ENCODE results near the gene FAM200B. TPM values are rescaled to one million over a fixed set of nuclear protein-coding genes. Genes with fewer than 3 reads are reported as not detected.
A peak's percentile ranks its signal among the peaks of the same experiment; 100 is the strongest.

The FAM200B gene
- total RNA-seq, 1 experiment from 2014 or later, result 22.6 TPM

- Mint-ChIP-seq H3K27ac (ENCODE audit: unreplicated experiment) (no peak overlapping the region), H3K27me3 (ENCODE audit: unreplicated experiment) (no peaks in the 10 kb centered on the region), H3K4me3 (ENCODE audit: low read depth, unreplicated experiment) (no peak overlapping the region), H3K4me1 (ENCODE audit: low read depth, unreplicated experiment) (peaks cover 3% of the 10 kb centered on the region), H3K9me3 (ENCODE audit: low read depth, unreplicated experiment) (no peaks in the 10 kb centered on the region), H3K36me3 (ENCODE audit: insufficient read depth, unreplicated experiment) (peaks cover 13% of the 10 kb centered on the region)
- DNase-seq, result no peak
- no peak for TF ChIP-seq CTCF (IDR thresholded peaks at IDR 0.05; ENCODE audit: unreplicated experiment)
- intact Hi-C loops (cut with micrococcal nuclease; ENCODE audit: unreplicated experiment), result no loop called here
- BruUV-seq (replicated peaks), result no TSS peak
- CTCF ChIA-PET, result no interaction called here
Measured at GRCh38 chr4:15659768-15660570, 21.7 kb upstream of the FAM200B start.

DNA sequence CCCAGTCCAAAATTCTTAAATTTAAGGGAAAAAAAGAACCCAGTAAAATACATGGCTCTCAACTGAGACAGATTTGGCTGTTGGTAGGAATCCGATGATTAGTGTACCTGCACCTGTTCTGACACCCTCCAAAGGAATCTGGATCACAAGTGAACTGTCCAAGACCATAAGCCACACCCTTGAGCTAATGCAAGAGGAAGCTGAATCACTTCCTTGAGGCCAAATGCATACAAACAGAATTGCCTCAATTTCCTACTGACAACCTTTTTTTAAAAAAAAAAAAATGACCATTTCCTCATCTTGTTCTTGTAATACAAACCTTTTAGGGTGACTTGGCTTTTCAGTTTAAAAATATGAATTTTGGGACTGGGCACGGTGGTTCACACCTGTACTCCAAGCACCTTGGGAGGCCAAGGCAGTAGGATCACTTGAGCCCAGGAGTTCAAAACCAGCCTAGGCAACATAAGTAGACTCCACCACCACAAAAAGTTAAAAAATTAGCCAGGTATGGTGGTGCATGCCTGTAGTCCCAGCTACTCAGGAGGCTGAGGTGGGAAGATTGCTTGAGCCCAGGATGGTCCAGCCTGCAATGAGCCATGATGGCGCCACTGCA is 15.8 kb upstream of the FAM200B start:
- CTCF ChIA-PET, result interaction anchor here (0.6 kb wide), 1 partner anchor 29 kb away, joined by 3 read pairs; no protein-coding TSS in a partner anchor
- peak; percentile 51 for DNase-seq
- H3K27ac Mint-ChIP-seq (ENCODE audit: unreplicated experiment), result peak overlapping the region; percentile 69

GRCh38 chr4:15667006-15667405 is 14.6 kb upstream of the FAM200B start:
- H3K36me3 Mint-ChIP-seq (ENCODE audit: insufficient read depth, unreplicated experiment), result no peaks in the 10 kb centered on the region
- BruUV-seq (replicated peaks), result no TSS peak
- intact Hi-C loops (cut with micrococcal nuclease; ENCODE audit: unreplicated experiment), result no loop called here
- H3K27me3 Mint-ChIP-seq (ENCODE audit: unreplicated experiment), result no peaks in the 10 kb centered on the region
- peaks cover 17% of the 10 kb centered on the region for H3K4me1 Mint-ChIP-seq (ENCODE audit: low read depth, unreplicated experiment)
- no peak for TF ChIP-seq CTCF (IDR thresholded peaks at IDR 0.05; ENCODE audit: unreplicated experiment)
- no peak for DNase-seq
- H3K27ac Mint-ChIP-seq (ENCODE audit: unreplicated experiment), result no peak overlapping the region
- CTCF ChIA-PET, result interaction anchor here (0.9 kb wide), 1 partner anchor 11 kb away, joined by 3 read pairs; no protein-coding TSS in a partner anchor
- H3K4me3 Mint-ChIP-seq (ENCODE audit: low read depth, unreplicated experiment), result no peak overlapping the region
- H3K9me3 Mint-ChIP-seq (ENCODE audit: low read depth, unreplicated experiment), result no peaks in the 10 kb centered on the region

More for the DNA sequence above, 15.8 kb upstream of the FAM200B start:
- intact Hi-C loops (cut with micrococcal nuclease; ENCODE audit: unreplicated experiment), result loop anchor here (1.0 kb wide), 1 partner anchor 11 kb away; no protein-coding TSS in a partner anchor
- Mint-ChIP-seq H3K9me3 (ENCODE audit: low read depth, unreplicated experiment) (no peaks in the 10 kb centered on the region), H3K27me3 (ENCODE audit: unreplicated experiment) (no peaks in the 10 kb centered on the region), H3K4me3 (ENCODE audit: low read depth, unreplicated experiment) (no peak overlapping the region), H3K4me1 (ENCODE audit: low read depth, unreplicated experiment) (peaks cover 17% of the 10 kb centered on the region), H3K36me3 (ENCODE audit: insufficient read depth, unreplicated experiment) (no peaks in the 10 kb centered on the region)
- no peak for TF ChIP-seq CTCF (IDR thresholded peaks at IDR 0.05; ENCODE audit: unreplicated experiment)
- no TSS peak for BruUV-seq (replicated peaks)

GRCh38 chr4:15668566-15669435 is 12.8 kb upstream of the FAM200B start:
- Mint-ChIP-seq H3K27me3 (ENCODE audit: unreplicated experiment) (no peaks in the 10 kb centered on the region), H3K27ac (ENCODE audit: unreplicated experiment) (no peak overlapping the region), H3K9me3 (ENCODE audit: low read depth, unreplicated experiment) (no peaks in the 10 kb centered on the region), H3K36me3 (ENCODE audit: insufficient read depth, unreplicated experiment) (no peaks in the 10 kb centered on the region), H3K4me3 (ENCODE audit: low read depth, unreplicated experiment) (no peak overlapping the region), H3K4me1 (ENCODE audit: low read depth, unreplicated experiment) (peaks cover 17% of the 10 kb centered on the region)
- no peak for TF ChIP-seq CTCF (IDR thresholded peaks at IDR 0.05; ENCODE audit: unreplicated experiment)
- CTCF ChIA-PET, result no interaction called here
- DNase-seq, result no peak
- intact Hi-C loops (cut with micrococcal nuclease; ENCODE audit: unreplicated experiment), result no loop called here
- BruUV-seq (replicated peaks), result no TSS peak

Data from Calu3 (cell line).